Liver (tissue), 3 donors: Measurements from ENCODE around the gene TNFRSF13B.

Experiments used
- CTCF ChIP-seq: fragments of 150-350 bp; IDR thresholded peaks from 2 replicates; pipeline ENCODE4 v1.5.1; 2017; ENCODE audit warnings: improper control_type of control experiment, low read depth, low read length; ENCODE audit not compliant: missing input control
- EGR1 ChIP-seq, 2 donors: IDR thresholded peaks; 2 replicates each; pipeline ENCODE4 v1.6.1; 2016 to 2018; ENCODE audit warnings: antibody characterized with exemption in 2 of 2, low read depth in 2 of 2
- FOXA1 ChIP-seq: IDR thresholded peaks from 2 replicates; pipeline ENCODE4 v1.6.1; 2016; ENCODE audit warnings: antibody characterized with exemption
- GABPA ChIP-seq, 2 donors: IDR thresholded peaks in 1 of 2; conservative IDR thresholded peaks in 1 of 2; 2 replicates each; pipeline ENCODE4 v1.6.1; 2016; ENCODE audit warnings: antibody characterized with exemption in 2 of 2, mild to moderate bottlenecking in 1 of 2, moderate library complexity in 1 of 2
- HNF4G ChIP-seq: IDR thresholded peaks from 2 replicates; pipeline ENCODE4 v1.6.1; 2016; ENCODE audit warnings: antibody characterized with exemption
- JUND ChIP-seq, 2 donors: IDR thresholded peaks; 2 replicates each; pipeline ENCODE4 v1.6.1; 2016; ENCODE audit warnings: antibody characterized with exemption in 2 of 2
- RAD21 ChIP-seq, 2 donors: IDR thresholded peaks; 2 replicates each; pipeline ENCODE4 v1.6.1; 2016; ENCODE audit warnings: antibody characterized with exemption in 2 of 2, mild to moderate bottlenecking in 2 of 2
- RXRA ChIP-seq, 2 donors: IDR thresholded peaks; 2 replicates each; pipeline ENCODE4 v1.6.1; 2017 to 2018; ENCODE audit warnings: antibody characterized with exemption in 2 of 2, mild to moderate bottlenecking in 1 of 2
- TAF1 ChIP-seq: conservative IDR thresholded peaks from 2 replicates; pipeline ENCODE4 v1.6.1; 2016; ENCODE audit warnings: antibody characterized with exemption, mild to moderate bottlenecking
- ZBTB33 ChIP-seq: IDR thresholded peaks from 2 replicates; pipeline ENCODE4 v1.6.1; 2016; ENCODE audit warnings: antibody characterized with exemption
- TF ChIP-seq, protein P1 (sequence below): IDR thresholded peaks from 2 replicates; pipeline ENCODE4 v1.6.1; 2016; ENCODE audit warnings: antibody characterized with exemption
- TF ChIP-seq, protein P2 (sequence below): IDR thresholded peaks from 2 replicates; pipeline ENCODE4 v1.6.1; 2016; ENCODE audit warnings: antibody characterized with exemption, mild to moderate bottlenecking
- donor health status: healthy.
- donor health status: healthy.

GRCh38 chr17:16936536-16937310, 35.2 kb downstream of the TNFRSF13B start:
- TF ChIP-seq CTCF (no peak), EGR1 (IDR thresholded peaks at IDR 0.05; ENCODE audit: low read depth in 2 of 2) (no peak), FOXA1 (no peak), JUND (IDR thresholded peaks at IDR 0.05) (no peak), GABPA (IDR thresholded peaks at IDR 0.05 in 1 of 2, conservative IDR thresholded peaks at IDR 0.05 in 1 of 2) (no peak), RAD21 (IDR thresholded peaks at IDR 0.05) (no peak), TAF1 (no peak), ZBTB33 (no peak), RXRA (IDR thresholded peaks at IDR 0.05) (no peak), HNF4G (no peak)
- TF ChIP-seq, protein P1, sequence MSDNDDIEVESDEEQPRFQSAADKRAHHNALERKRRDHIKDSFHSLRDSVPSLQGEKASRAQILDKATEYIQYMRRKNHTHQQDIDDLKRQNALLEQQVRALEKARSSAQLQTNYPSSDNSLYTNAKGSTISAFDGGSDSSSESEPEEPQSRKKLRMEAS = no peak
- TF ChIP-seq, protein P2, sequence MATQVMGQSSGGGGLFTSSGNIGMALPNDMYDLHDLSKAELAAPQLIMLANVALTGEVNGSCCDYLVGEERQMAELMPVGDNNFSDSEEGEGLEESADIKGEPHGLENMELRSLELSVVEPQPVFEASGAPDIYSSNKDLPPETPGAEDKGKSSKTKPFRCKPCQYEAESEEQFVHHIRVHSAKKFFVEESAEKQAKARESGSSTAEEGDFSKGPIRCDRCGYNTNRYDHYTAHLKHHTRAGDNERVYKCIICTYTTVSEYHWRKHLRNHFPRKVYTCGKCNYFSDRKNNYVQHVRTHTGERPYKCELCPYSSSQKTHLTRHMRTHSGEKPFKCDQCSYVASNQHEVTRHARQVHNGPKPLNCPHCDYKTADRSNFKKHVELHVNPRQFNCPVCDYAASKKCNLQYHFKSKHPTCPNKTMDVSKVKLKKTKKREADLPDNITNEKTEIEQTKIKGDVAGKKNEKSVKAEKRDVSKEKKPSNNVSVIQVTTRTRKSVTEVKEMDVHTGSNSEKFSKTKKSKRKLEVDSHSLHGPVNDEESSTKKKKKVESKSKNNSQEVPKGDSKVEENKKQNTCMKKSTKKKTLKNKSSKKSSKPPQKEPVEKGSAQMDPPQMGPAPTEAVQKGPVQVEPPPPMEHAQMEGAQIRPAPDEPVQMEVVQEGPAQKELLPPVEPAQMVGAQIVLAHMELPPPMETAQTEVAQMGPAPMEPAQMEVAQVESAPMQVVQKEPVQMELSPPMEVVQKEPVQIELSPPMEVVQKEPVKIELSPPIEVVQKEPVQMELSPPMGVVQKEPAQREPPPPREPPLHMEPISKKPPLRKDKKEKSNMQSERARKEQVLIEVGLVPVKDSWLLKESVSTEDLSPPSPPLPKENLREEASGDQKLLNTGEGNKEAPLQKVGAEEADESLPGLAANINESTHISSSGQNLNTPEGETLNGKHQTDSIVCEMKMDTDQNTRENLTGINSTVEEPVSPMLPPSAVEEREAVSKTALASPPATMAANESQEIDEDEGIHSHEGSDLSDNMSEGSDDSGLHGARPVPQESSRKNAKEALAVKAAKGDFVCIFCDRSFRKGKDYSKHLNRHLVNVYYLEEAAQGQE = no peak
